HepG2 (cell line): Measurements from ENCODE around the gene SFTA2. TPM values are rescaled to one million over a fixed set of nuclear protein-coding genes. Genes with fewer than 3 reads are reported as not detected.
"Not testable (repeated sequence)": the region's sequence is repeated elsewhere in the genome, so short reads cannot be mapped to it uniquely, and the experiment has no call there.

Experiments
- ATAC-seq: fragments of 200-7000 bp; cut with Tn5 transposase; 3 replicates; pipeline ENCODE4 v1.9.1; 2020; ENCODE audit warnings: mild to moderate bottlenecking, moderate library complexity
- BruUV-seq: library from RNA; stranded (reverse); fragments of 400-500 nt; replicated peaks from 2 replicates; lab custom pipeline; 2021; lab: Mats Ljungman, UMichigan
- CTCF ChIA-PET: fragments of 300-600 bp; formaldehyde crosslinking; extraction: SDS; loops from one replicate; lab custom pipeline; 2021; ENCODE audit warnings: low total read pairs, inconsistent platforms, low intra/inter-chr PET ratio; lab: Yijun Ruan, JAX
- POLR2A ChIA-PET: fragments of 350-600 bp; sonication (Branson Sonifier 250); formaldehyde crosslinking; loops from one replicate; lab custom pipeline; 2020; ENCODE audit warnings: antibody characterized with exemption, inconsistent platforms; lab: Yijun Ruan, JAX
- DNase-seq: peaks from one replicate; pipeline ENCODE4 v3.0.0-alpha.2; 2015; ENCODE audit warnings: low spot score
- FAIRE-seq: peaks from 3 replicates; lab custom pipeline; 2011; peaks lifted over from hg19 to GRCh38; lab: Jason Lieb, UNC
- H2AFZ ChIP-seq: one replicate; pipeline ENCODE4 v1.6.1; 2011; ENCODE audit warnings: low read length, inconsistent platforms
- H3K27ac ChIP-seq: fragments of 300-600 bp; 3 replicates; pipeline ENCODE4 v1.8.0; 2011; ENCODE audit warnings: mixed run types, mild to moderate bottlenecking, mixed read lengths, low read length, inconsistent platforms; ENCODE audit not compliant: insufficient read depth; ENCODE audit errors: extremely low read length
- H3K27me3 ChIP-seq, 2 experiments: fragments of 200-600 bp in 1 of 2; 2 replicates in 1 of 2; 3 replicates in 1 of 2; pipeline versions ENCODE4 v1.6.0 to v1.8.0; 2011; ENCODE audit warnings: low read length in 2 of 2, mild to moderate bottlenecking in 2 of 2, moderate library complexity in 2 of 2, inconsistent platforms in 1 of 2; ENCODE audit not compliant: insufficient read depth in 2 of 2, control insufficient read depth in 1 of 2
- H3K36me3 ChIP-seq, 2 experiments: fragments of 200-600 bp in 1 of 2; replicated peaks in 1 of 2; 2 replicates in 1 of 2; 3 replicates in 1 of 2; pipeline versions ENCODE4 v1.5.1 to v1.8.0; 2011; ENCODE audit warnings: low read length in 2 of 2, inconsistent platforms in 1 of 2; ENCODE audit not compliant: insufficient read depth in 2 of 2, control insufficient read depth in 1 of 2
- H3K4me1 ChIP-seq: 2 replicates; pipeline ENCODE4 v1.5.1; 2012; ENCODE audit warnings: low read length, inconsistent platforms; ENCODE audit not compliant: insufficient read depth
- H3K4me2 ChIP-seq: 2 replicates; pipeline ENCODE4 v1.6.0; 2011; ENCODE audit warnings: low read depth, low read length, inconsistent platforms
- H3K4me3 ChIP-seq, 3 experiments: fragments of 200-600 bp in 1 of 3; sonication (generic), shearing (Covaris generic) in 1 of 3; replicated peaks in 1 of 3; 2 replicates each; pipeline ENCODE4 v1.5.1; 2011 to 2016; ENCODE audit warnings: low read length in 3 of 3, inconsistent platforms in 2 of 3, low read depth in 2 of 3, mild to moderate bottlenecking in 2 of 3, control low read depth in 1 of 3, mixed read lengths in 1 of 3; ENCODE audit not compliant: insufficient read depth in 1 of 3
- H3K79me2 ChIP-seq: one replicate; pipeline ENCODE4 v1.6.1; 2011; ENCODE audit warnings: low read length, inconsistent platforms; ENCODE audit not compliant: insufficient read depth
- H3K9ac ChIP-seq: 2 replicates; pipeline ENCODE4 v1.6.0; 2011; ENCODE audit warnings: mild to moderate bottlenecking, low read depth, low read length, inconsistent platforms; ENCODE audit not compliant: insufficient read depth
- H3K9me3 ChIP-seq: 2 replicates; pipeline ENCODE4 v1.5.1; 2012; ENCODE audit warnings: mild to moderate bottlenecking, low read length
- H4K20me1 ChIP-seq: 2 replicates; pipeline ENCODE4 v1.6.0; 2011; ENCODE audit warnings: inconsistent platforms, mild to moderate bottlenecking, low read length, moderate library complexity; ENCODE audit not compliant: insufficient read depth
- EHMT2 ChIP-seq: fragments of 200-600 bp; sonication (generic); IDR thresholded peaks from 2 replicates; pipeline ENCODE4 v1.7.0; 2017; ENCODE audit warnings: antibody characterized with exemption, low read depth, low read length, borderline replicate concordance
- GFI1 ChIP-seq: sonication (generic); formaldehyde crosslinking; IDR thresholded peaks from 2 replicates; pipeline ENCODE4 v1.5.0; 2020; ENCODE audit warnings: missing genetic modification reagents, mild to moderate bottlenecking, borderline replicate concordance
- MAFG ChIP-seq: sonication (generic); formaldehyde crosslinking; IDR thresholded peaks from 2 replicates; pipeline ENCODE4 v1.5.1; 2020; ENCODE audit warnings: mild to moderate bottlenecking, missing genetic modification reagents
- RARA ChIP-seq: IDR thresholded peaks from 2 replicates; pipeline ENCODE4 v1.6.1; 2016; ENCODE audit warnings: missing genetic modification reagents, missing compliant biosample characterization
- SOX13 ChIP-seq, 3 experiments: fragments of 450-650 bp in 1 of 3; sonication (generic) in 1 of 3; formaldehyde crosslinking in 1 of 3; IDR thresholded peaks in 2 of 3; conservative IDR thresholded peaks in 1 of 3; 2 replicates each; pipeline versions ENCODE4 v1.5.0 to v1.6.1; 2016 to 2020; ENCODE audit warnings: antibody characterized with exemption in 1 of 3, mild to moderate bottlenecking in 1 of 3, missing compliant biosample characterization in 1 of 3, missing genetic modification reagents in 1 of 3, moderate library complexity in 1 of 3
- SOX6 ChIP-seq, 2 experiments: fragments of 450-650 bp in 1 of 2; sonication (generic) in 1 of 2; formaldehyde crosslinking in 1 of 2; IDR thresholded peaks; 2 replicates each; pipeline versions ENCODE4 v1.4.0 to v1.6.1; 2017 to 2020; ENCODE audit warnings: antibody characterized with exemption in 1 of 2, mild to moderate bottlenecking in 1 of 2, missing genetic modification reagents in 1 of 2
- ZHX2 ChIP-seq, 2 experiments: sonication (generic) in 1 of 2; formaldehyde crosslinking in 1 of 2; IDR thresholded peaks; 2 replicates each; pipeline versions ENCODE4 v1.6.1 to v1.9.0; 2014 to 2022; ENCODE audit warnings: antibody characterized with exemption in 1 of 2, borderline replicate concordance in 1 of 2, inconsistent platforms in 1 of 2, low read depth in 1 of 2, missing genetic modification reagents in 1 of 2
- ZKSCAN8 ChIP-seq: IDR thresholded peaks from 2 replicates; pipeline ENCODE4 v1.6.1; 2016; ENCODE audit warnings: borderline replicate concordance, missing genetic modification reagents, missing compliant biosample characterization
- ZNF18 ChIP-seq: sonication (generic); formaldehyde crosslinking; IDR thresholded peaks from 2 replicates; pipeline ENCODE4 v1.8.0; 2022; ENCODE audit warnings: mild to moderate bottlenecking, missing genetic modification reagents; ENCODE audit not compliant: insufficient replicate concordance
- ZNF292 ChIP-seq: sonication (generic); formaldehyde crosslinking; IDR thresholded peaks from 2 replicates; pipeline ENCODE4 v1.8.1; 2022; ENCODE audit warnings: mild to moderate bottlenecking, low read depth, missing genetic modification reagents, borderline replicate concordance
- ZNF333 ChIP-seq: sonication (generic); formaldehyde crosslinking; IDR thresholded peaks from 2 replicates; pipeline ENCODE4 v1.4.0; 2020; ENCODE audit warnings: mild to moderate bottlenecking, missing genetic modification reagents, borderline replicate concordance
- ZNF441 ChIP-seq: sonication (generic); formaldehyde crosslinking; IDR thresholded peaks from 2 replicates; pipeline ENCODE4 v1.7.0; 2021; ENCODE audit warnings: missing genetic modification reagents, borderline replicate concordance
- ZNF83 ChIP-seq: sonication (generic); formaldehyde crosslinking; IDR thresholded peaks from 2 replicates; pipeline ENCODE4 v1.4.0; 2020; ENCODE audit warnings: missing genetic modification reagents, mild to moderate bottlenecking, borderline replicate concordance
- WGBS: methylation state at CpG from one replicate; pipeline ENCODE4 v1.1.6; 2017; ENCODE audit warnings: low lambda C conversion rate; 5-methylcytosine and 5-hydroxymethylcytosine counted together
- in situ Hi-C: cut with HindIII; loops from 2 replicates; pipeline ENCODE4 v1.10.0; 2017; ENCODE audit warnings: low pct_unique_long_range_greater_than_20kb; ENCODE audit not compliant: extremely low pct_ligation_motif_present
- intact Hi-C: fragments of 100-400 bp; cut with micrococcal nuclease; formaldehyde crosslinking; loops from one replicate; pipeline ENCODE4 v1.10.0; 2022; ENCODE audit not compliant: unreplicated experiment
- polyA plus RNA-seq, 8 experiments: library from polyadenylated mRNA; depleted of rRNA in 3 of 8; stranded (reverse) in 7 of 8; unstranded in 1 of 8; fragments of >200 nt; fragmentation: Illumina TruSeq in 4 of 8; extraction: Trizol in 4 of 8; gene quantifications; 2 replicates each; pipeline versions ENCODE4 v1.2.1 to v1.2.3, GENCODE V29; 2011 to 2016; ENCODE audit warnings: low read depth in 4 of 8, missing spikeins in 1 of 8, mixed read lengths in 1 of 8; ENCODE audit not compliant: insufficient read depth in 1 of 8
- total RNA-seq, 5 experiments: library from RNA; depleted of rRNA; stranded (reverse); fragments of >200 nt; fragmentation: Illumina TruSeq; extraction: Trizol; gene quantifications; 2 replicates each; pipeline ENCODE4 v1.2.3, GENCODE V29; 2016; ENCODE audit warnings: low read depth in 1 of 5

The SFTA2 gene
- total and polyA plus RNA-seq, 2 of the 13 experiments (the other 11 are each of a cell fraction or from before 2014, with no cell fraction given): not detected

GRCh38 chr6:30907290-30907757, 24.6 kb downstream of the SFTA2 start (continued):
- TF ChIP-seq ZNF441 (CRISPR knock-in tag) (peak; percentile 100), ZNF18 (CRISPR knock-in tag) (peak; percentile 39), ZNF333 (CRISPR knock-in tag) (0 out of 2 replicates have a peak, but pooled peaks have one; percentile 45), RARA (CRISPR knock-in tag) (0 out of 2 replicates have a peak, but pooled peaks have one; percentile 15), EHMT2 (peak; percentile 61; the same call in 1 of the 2 replicates), ZNF292 (CRISPR knock-in tag) (peak; percentile 60; the same call in 1 of the 2 replicates), MAFG (0 out of 2 replicates have a peak, but pooled peaks have one; percentile 44), SOX6 (CRISPR knock-in tag; IDR thresholded peaks at IDR 0.05) (peak; percentile 53), GFI1 (CRISPR knock-in tag) (peak; percentile 81)
- TF ChIP-seq SOX6 (IDR thresholded peaks at IDR 0.05): not testable (repeated sequence)

- Histone ChIP-seq H3K27ac (no peak overlapping the region), H3K4me3 (no peak overlapping the region), H3K4me2 (no peak overlapping the region), H2AFZ (no peak overlapping the region), H3K79me2 (peaks cover 2% of the 10 kb centered on the region), H3K9me3 (no peaks in the 10 kb centered on the region), H3K27me3 (no peaks in the 10 kb centered on the region; a peak in 1 of 5 replicates), H3K4me1 (peaks cover 23% of the 10 kb centered on the region), H3K36me3 (peaks cover 10 to 16% of the 10 kb centered on the region in 2 experiments; a peak in 4 of 5 replicates), H3K9ac (no peak overlapping the region), H4K20me1 (no peaks in the 10 kb centered on the region)
- POLR2A ChIA-PET: interaction anchor here (5.4 kb wide), 1 partner anchor 19 kb away, joined by 45 read pairs; the partner anchor contains the start of gene DDR1
- DNase-seq: no peak
- intact Hi-C loops (no loop called here), in situ Hi-C loops (no loop called here)
- no peak for ATAC-seq
- no TSS peak for BruUV-seq
- no peak for FAIRE-seq
- WGBS: 88% methylated on average over 4 of the region's 4 CpGs
- CTCF ChIA-PET: no interaction called here
- TF ChIP-seq ZNF83 (CRISPR knock-in tag): no peak
- TF ChIP-seq ZKSCAN8: no peak
- TF ChIP-seq ZHX2 (IDR thresholded peaks at IDR 0.05; ENCODE audit: low read depth): no peak
- no peak for TF ChIP-seq ZHX2 (CRISPR knock-in tag; IDR thresholded peaks at IDR 0.05; ENCODE audit: borderline replicate concordance)
- TF ChIP-seq SOX13 (IDR thresholded peaks at IDR 0.05): no peak
- TF ChIP-seq SOX13 (CRISPR knock-in tag; conservative IDR thresholded peaks at IDR 0.05 in 1 of 2, IDR thresholded peaks at IDR 0.05 in 1 of 2): no peak
These were observed 28.7 kb downstream of the SFTA2 start for GRCh38 chr6:30903236-30903635.
